AG20443 (cell line): ENCODE data around the gene MRPS34.

Experiments
- DNase-seq: peaks from one replicate; pipeline ENCODE4 v3.0.0; 2012; ENCODE audit warnings: low spot score, mixed read lengths

MRPS34 gene

GRCh38 chr16:1727651-1728624, 45.0 kb downstream of the MRPS34 start:
- no peak for DNase-seq

DNA sequence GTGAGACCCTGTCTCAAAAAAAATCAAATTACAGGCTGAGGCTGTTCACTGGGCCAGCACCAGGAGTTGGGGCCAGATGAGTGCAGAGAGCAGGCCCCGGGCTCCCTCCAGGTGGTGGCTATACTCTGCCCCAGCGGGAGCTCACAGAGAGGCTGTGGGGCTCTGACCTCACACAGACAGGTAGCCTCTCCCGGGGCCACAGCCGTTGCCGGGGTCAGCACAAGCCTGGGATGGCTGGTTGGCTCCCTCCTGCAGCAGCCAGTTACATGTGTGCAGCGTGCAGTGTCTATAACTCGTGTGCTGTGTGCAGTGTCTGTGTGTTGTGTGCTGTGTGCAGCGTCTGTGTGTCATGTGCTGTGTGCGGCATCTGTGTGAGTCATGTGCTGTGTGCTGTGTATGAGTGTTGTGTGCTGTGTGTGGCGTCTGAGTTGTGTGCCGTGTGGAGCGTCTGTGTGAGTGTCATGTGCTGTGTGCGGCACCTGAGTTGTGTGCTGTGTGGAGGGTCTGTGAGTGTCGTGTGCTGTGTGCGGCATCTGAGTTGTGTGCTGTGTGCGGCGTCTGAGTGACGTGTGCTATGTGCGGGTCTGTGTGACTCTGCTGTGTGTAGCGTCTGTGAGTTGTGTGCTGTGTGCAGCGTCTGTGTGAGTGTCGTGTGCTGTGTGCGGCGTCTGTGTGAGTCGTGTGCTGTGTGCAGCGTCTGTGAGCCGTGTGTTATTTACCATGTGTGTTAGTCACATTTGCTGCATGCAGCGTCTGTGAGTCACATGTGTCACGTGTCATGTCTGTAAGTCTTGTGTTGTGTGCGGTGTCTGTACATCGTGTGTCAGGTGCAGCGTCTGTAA, 46.1 kb downstream of the MRPS34 start:
- DNase-seq = no peak

DNA sequence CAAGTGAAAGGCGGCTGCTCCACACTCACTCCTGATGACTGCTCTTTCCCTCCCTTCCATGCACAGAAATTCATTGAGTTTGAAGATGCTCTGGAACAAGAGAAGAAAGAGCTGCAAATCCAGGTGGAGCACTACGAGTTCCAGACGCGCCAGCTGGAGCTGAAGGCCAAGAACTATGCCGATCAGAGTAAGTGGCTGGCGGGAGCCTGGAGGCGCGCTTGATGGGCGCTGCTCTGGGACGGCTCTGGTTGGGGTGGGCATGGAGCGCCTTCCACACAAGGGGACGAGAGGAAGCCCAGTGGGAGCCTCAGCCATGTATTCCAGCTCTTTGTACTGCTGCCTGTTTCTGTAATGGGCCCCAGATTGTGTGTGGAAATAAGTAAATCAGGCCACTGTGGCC, 48.4 kb downstream of the MRPS34 start:
- no peak for DNase-seq

- peak; percentile 74 for DNase-seq
These were observed 49.3 kb downstream of the MRPS34 start for GRCh38 chr16:1723450-1724147.
